ENCODE data around the gene TTC39B.
"Not testable (repeated sequence)": the region's sequence is repeated elsewhere in the genome, so short reads cannot be mapped to it uniquely, and the experiment has no call there.

TTC39B gene

GRCh38 chr9:15271403-15271802 lies 35.6 kb downstream of the TTC39B start:
- no peak for DNase-seq (ENCODE audit: insufficient read length, low spot score)
- FAIRE-seq, result no peak

GRCh38 chr9:15268782-15269181 lies 38.2 kb downstream of the TTC39B start:
- DNase-seq (ENCODE audit: insufficient read length, low spot score), result no peak
- no peak for FAIRE-seq

DNA sequence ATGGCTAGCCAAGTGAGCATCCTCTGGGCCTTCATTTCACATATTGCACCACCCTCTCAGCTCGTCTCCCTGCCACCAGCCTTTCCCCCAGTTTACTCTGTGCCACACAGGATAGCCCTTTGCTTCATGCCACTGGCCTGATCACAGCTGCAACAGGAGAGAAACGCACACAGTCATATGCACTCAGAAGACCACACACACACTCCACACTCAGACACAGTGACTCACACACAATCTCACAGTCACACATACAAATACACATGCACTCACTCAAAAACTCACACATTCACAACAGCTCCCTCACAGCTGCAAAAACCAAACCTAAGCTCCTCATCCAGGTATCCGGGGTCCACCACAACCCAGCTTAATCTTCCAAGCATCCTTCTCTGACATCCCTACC lies 38.7 kb downstream of the TTC39B start:
- FAIRE-seq, result no peak
- DNase-seq (ENCODE audit: insufficient read length, low spot score), result no peak

DNA sequence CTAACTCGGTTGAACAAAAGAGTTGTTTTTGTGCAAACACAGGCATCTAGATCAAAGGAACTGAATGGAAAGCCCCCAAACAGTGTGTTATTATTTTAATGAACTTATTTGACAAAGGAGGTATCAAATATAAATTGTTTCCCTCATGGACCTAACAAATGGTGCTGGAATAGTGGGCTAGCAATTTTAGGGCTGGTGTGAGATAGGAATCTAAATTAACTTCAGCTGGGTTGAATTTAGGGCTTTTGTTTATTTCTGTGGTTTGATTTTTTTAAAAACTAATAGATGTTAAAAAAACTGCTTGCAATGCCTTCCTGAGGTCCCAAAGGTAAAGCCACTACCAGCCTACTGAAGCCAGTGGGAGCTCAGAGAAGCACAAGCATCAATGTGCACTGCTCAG lies 42.1 kb downstream of the TTC39B start:
- DNase-seq (ENCODE audit: insufficient read length, low spot score) (no peak), FAIRE-seq (no peak)

GRCh38 chr9:15262581-15262980 lies 44.4 kb downstream of the TTC39B start:
- DNase-seq (ENCODE audit: insufficient read length, low spot score) (no peak), FAIRE-seq (no peak)

DNA sequence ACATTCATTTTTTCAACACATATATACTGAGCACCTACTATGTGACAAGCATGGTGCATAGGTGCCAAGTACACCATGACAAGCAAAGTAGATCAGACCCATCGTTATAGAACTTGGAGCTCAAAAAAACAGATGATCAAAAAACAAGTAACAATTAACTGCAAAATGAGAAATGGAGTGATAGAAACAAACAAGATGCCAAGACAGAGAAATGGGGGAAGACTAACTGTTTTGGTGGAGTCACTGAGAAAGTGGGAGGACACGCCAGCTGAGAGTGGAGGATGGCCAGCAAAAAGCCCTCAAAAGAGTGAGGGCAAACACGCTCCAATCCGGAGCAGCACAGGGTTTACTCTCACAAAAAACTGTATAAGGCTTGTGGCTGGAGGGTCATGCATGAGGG lies 50.6 kb downstream of the TTC39B start:
- DNase-seq (ENCODE audit: insufficient read length, low spot score), result no peak
- no peak for FAIRE-seq

DNA sequence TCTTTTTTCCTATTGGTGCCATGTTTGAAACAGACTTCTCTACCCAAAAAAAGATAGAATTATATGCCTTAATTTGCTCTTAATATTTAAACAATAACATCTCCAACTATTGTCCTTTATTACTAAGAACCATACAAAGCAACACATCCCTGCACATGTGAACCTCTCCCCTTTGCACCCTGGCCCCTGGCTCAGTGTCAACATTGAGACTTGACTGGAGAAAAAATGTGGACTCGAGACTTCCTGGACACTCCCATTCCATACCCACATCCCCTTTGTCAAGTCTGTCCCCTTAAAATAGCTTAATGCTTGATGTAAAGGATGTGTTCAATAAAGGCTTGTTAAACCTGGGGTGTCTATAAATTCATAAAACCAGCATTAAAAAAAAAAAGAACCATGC lies 53.2 kb downstream of the TTC39B start:
- FAIRE-seq, result no peak
- no peak for DNase-seq (ENCODE audit: insufficient read length, low spot score)

GRCh38 chr9:15253197-15253596 lies 53.8 kb downstream of the TTC39B start:
- DNase-seq (ENCODE audit: insufficient read length, low spot score) (no peak), FAIRE-seq (no peak)

GRCh38 chr9:15249981-15250380 lies 57.0 kb downstream of the TTC39B start:
- no peak for FAIRE-seq
- DNase-seq (ENCODE audit: insufficient read length, low spot score), result no peak

GRCh38 chr9:15249042-15249818 lies 57.8 kb downstream of the TTC39B start:
- no peak for FAIRE-seq
- no peak for DNase-seq (ENCODE audit: insufficient read length, low spot score)

DNA sequence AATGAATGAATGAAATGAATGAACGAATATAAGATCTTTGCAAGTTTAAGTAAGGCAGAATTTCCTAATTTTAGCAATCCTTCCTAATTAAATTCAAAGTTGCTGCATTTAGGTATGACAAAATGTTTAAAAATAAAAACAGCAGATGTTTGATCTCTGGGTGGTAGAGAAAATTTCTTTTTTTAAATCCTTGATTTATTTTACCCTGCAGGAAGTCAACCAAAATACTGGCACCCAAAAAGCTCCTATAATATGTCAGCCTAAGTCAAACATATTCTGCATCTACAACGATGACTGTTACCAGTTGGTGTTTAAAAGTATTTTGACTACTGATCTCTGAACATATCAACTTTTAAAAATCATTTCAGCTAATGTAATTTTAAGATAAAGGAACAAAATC lies 58.4 kb downstream of the TTC39B start:
- FAIRE-seq (no peak), DNase-seq (ENCODE audit: insufficient read length, low spot score) (no peak)

- no peak for DNase-seq (ENCODE audit: insufficient read length, low spot score)
- no peak for FAIRE-seq
Observed at GRCh38 chr9:15248081-15248480, 58.9 kb downstream of the TTC39B start.

DNA sequence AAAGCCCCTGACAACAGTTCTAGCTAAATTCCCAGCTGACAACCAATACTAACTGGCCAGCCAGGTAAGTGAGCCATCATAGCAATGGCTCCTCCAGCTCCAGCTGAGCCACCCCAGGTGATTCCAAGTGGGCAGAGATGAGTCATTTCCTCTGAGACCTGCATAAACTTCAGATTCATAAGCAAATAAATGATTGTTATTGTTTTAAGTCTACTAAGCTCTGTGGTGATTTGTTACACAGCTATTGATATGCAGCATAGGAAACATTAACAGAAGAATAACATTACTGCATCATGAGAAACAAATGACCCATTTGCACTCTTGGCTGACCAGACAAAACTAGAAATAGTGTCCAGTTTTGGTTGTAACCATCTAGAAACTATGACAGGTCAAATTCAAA lies 60.3 kb downstream of the TTC39B start:
- FAIRE-seq, result no peak
- no peak for DNase-seq (ENCODE audit: insufficient read length, low spot score)

- FAIRE-seq (no peak), DNase-seq (ENCODE audit: insufficient read length, low spot score) (no peak)
Observed at GRCh38 chr9:15246243-15246642, 60.8 kb downstream of the TTC39B start.

GRCh38 chr9:15244001-15244441 lies 63.0 kb downstream of the TTC39B start:
- DNase-seq (ENCODE audit: insufficient read length, low spot score) (no peak), FAIRE-seq (no peak)

- DNase-seq (ENCODE audit: insufficient read length, low spot score) (no peak), FAIRE-seq (no peak)
Observed at GRCh38 chr9:15243081-15243480, 63.9 kb downstream of the TTC39B start.

GRCh38 chr9:15240927-15241326 lies 66.1 kb downstream of the TTC39B start:
- no peak for FAIRE-seq
- no peak for DNase-seq (ENCODE audit: insufficient read length, low spot score)

- DNase-seq (ENCODE audit: insufficient read length, low spot score) (no peak), FAIRE-seq (no peak)
Observed at GRCh38 chr9:15239816-15240215, 67.2 kb downstream of the TTC39B start.

DNA sequence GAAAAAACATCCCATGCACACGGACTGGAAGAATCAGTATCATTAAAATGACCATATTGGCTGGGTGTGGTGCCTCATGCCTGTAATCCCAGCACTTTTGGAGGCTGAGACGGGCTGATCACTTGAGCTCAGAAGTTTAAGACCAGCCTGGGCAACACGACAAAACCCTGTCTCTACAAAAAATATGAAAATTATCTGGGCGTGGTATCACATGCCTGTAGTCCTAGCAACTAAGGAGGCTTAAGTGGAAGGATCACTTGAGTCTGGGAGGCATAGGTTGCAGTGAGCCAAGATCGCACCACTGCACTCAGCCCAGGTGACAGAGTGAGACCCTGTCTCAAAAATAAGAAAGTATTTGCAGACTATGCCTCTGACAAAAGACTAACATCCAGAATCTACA lies 68.4 kb downstream of the TTC39B start:
- FAIRE-seq, result no peak

GRCh38 chr9:15235658-15236057 lies 71.4 kb downstream of the TTC39B start:
- no peak for DNase-seq (ENCODE audit: insufficient read length, low spot score)
- no peak for FAIRE-seq

More for the DNA sequence above, 68.4 kb downstream of the TTC39B start:
- DNase-seq (ENCODE audit: insufficient read length, low spot score), result no peak

GRCh38 chr9:15233941-15234490 lies 73.0 kb downstream of the TTC39B start:
- not testable (repeated sequence) for DNase-seq (ENCODE audit: insufficient read length, low spot score); FAIRE-seq

DNA sequence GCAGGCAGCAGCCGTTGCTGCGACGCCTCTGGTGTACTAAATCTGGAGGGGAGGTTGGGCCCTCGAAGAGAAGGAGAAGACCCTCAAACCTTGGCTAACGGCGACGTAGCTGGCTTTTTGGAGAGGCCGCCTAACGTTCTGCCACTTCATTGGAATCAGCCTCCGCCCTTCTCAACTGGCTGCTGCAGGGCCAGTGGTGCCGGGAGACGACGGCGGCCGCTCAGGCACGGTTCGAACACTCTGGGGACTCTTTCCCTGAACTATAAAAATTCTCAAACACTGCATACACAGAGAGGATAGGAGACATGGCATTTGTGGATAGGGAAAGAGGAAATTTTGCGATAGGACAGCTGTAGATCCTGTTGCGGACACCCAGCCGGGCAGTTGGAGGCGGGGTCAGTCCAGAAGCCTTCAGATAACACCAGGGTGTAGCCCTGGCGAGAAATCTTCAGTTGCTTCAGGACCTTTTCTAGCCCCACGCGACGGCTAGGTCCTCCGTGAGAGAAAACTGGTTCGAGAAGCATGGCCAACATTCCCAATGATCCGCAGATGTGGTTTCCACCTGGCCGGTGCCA lies 74.2 kb downstream of the TTC39B start:
- DNase-seq (ENCODE audit: insufficient read length, low spot score); FAIRE-seq: not testable (repeated sequence)

Data from GM19239 (cell line).